ENCODE measurements around the gene OPA1. TPM values are rescaled to one million over a fixed set of nuclear protein-coding genes. Genes with fewer than 3 reads are reported as not detected.

OPA1 gene
- total and polyA plus RNA-seq, 2 of the 13 experiments (the other 11 are each of a cell fraction or from before 2014, with no cell fraction given) = 26.7 to 78.5 TPM

GRCh38 chr3:193744048-193744821 is 151.2 kb downstream of the OPA1 start (continued):
- TF ChIP-seq ZNF691 (CRISPR knock-in tag; IDR thresholded peaks at IDR 0.05; ENCODE audit: borderline replicate concordance, low read depth) (peak; percentile 69; the same call in 1 of the 2 replicates), KLF12 (CRISPR knock-in tag; IDR thresholded peaks at IDR 0.05; ENCODE audit: borderline replicate concordance) (no peak; the same call in 1 of the 2 replicates), SIN3B (IDR thresholded peaks at IDR 0.05; ENCODE audit: low read length) (no peak), ZNF296 (CRISPR knock-in tag; conservative IDR thresholded peaks at IDR 0.05) (no peak), ISX (CRISPR knock-in tag; conservative IDR thresholded peaks at IDR 0.05) (no peak), NAIF1 (CRISPR knock-in tag; IDR thresholded peaks at IDR 0.05; ENCODE audit: borderline replicate concordance) (peak; percentile 46; the same call in 1 of the 2 replicates), ZNF546 (CRISPR knock-in tag; conservative IDR thresholded peaks at IDR 0.05) (no peak; the same call in 1 of the 2 replicates), ZNF510 (CRISPR knock-in tag; IDR thresholded peaks at IDR 0.05; ENCODE audit: low read depth) (peak; percentile 93; the same call in 1 of the 2 replicates), ZNF660 (CRISPR knock-in tag; IDR thresholded peaks at IDR 0.05; ENCODE audit: borderline replicate concordance, low read depth) (no peak), MATR3 (CRISPR knock-in tag; IDR thresholded peaks at IDR 0.05) (no peak), ZSCAN21 (CRISPR knock-in tag; IDR thresholded peaks at IDR 0.05; ENCODE audit: borderline replicate concordance) (no peak), TEAD3 (CRISPR knock-in tag; optimal IDR thresholded peaks at IDR 0.05; ENCODE audit: borderline replicate concordance) (peak; percentile 65), TRIM24 (CRISPR knock-in tag; IDR thresholded peaks at IDR 0.05) (0 out of 2 replicates have a peak, but pooled peaks have one; percentile 17), SALL1 (CRISPR knock-in tag; IDR thresholded peaks at IDR 0.05) (peak; percentile 68), ZFP1 (CRISPR knock-in tag; IDR thresholded peaks at IDR 0.05) (no peak), ARNT (IDR thresholded peaks at IDR 0.05) (no peak), ATF7-NPFF (CRISPR knock-in tag; IDR thresholded peaks at IDR 0.05; ENCODE audit: low read depth) (no peak), NFRKB (IDR thresholded peaks at IDR 0.05) (no peak), ARID5B (CRISPR knock-in tag; IDR thresholded peaks at IDR 0.05) (peak; percentile 93), PLRG1 (conservative IDR thresholded peaks at IDR 0.05) (no peak), CBX1 (IDR thresholded peaks at IDR 0.05; ENCODE audit: low read depth) (peak; percentile 67), ZMAT3 (CRISPR knock-in tag; conservative IDR thresholded peaks at IDR 0.05) (peak; percentile 62; the same call in 1 of the 2 replicates), ZSCAN22 (CRISPR knock-in tag; IDR thresholded peaks at IDR 0.05) (0 out of 2 replicates have a peak, but pooled peaks have one; percentile 33), ZNF451 (CRISPR knock-in tag; IDR thresholded peaks at IDR 0.05) (no peak), ZNF121 (CRISPR knock-in tag; IDR thresholded peaks at IDR 0.05) (0 out of 2 replicates have a peak, but pooled peaks have one; percentile 38), RFX1 (IDR thresholded peaks at IDR 0.05) (no peak), PATZ1 (CRISPR knock-in tag; IDR thresholded peaks at IDR 0.05) (peak; percentile 96)
